ENCODE measurements around the gene PGC.

DNA sequence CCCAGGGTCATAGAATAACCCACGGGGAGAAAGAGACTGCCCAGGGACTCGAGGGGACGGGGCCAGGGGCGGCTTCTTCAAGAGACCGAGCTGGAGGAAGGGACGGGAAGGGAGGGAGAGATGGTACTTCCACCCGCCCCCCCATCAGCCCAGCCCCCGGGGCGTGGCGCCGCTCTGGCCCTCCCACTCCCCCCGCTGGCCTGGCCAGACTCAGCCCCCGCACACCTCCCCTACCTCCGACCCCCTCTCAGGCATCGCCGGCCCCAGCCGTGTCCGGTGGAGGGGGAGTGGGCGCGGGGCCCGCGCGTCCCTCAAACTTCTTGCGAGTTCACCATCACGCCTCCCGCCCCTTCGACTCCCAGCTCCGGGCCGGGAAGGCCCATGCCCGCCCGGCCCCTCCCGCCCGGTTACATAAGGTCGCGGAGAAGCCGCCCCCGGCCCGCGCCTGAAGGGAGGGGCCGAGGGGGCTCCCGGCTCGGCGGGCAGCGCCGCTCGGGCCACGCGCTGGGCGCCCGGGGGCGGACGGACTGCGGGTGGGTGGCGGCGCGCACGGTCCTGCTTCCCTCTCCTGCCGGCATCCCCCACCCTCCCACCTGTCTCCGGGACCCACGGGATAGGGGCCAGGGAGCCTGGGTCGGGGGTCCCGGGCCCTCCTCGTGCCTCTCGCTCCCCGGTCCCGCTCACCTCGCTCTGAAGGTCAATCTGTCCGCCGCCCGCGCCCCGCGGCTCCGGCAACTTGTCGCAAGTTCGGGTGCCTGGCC is 12.4 kb downstream of the PGC start:
- no peak for TF ChIP-seq CTCF (IDR thresholded peaks at IDR 0.05; ENCODE audit: borderline replicate concordance, extremely low read depth, low read length, poor library complexity, severe bottlenecking)
- TF ChIP-seq EZH2 (IDR thresholded peaks at IDR 0.05; ENCODE audit: borderline replicate concordance, low read depth, low read length, severe bottlenecking), result no peak
